HCT116 (cell line): ENCODE results near the gene CDKL5. TPM values are rescaled to one million over a fixed set of nuclear protein-coding genes. Genes with fewer than 3 reads are reported as not detected.

Experiments
- ATAC-seq: fragments of 200-7000 bp; cut with Tn5 transposase; 2 replicates; pipeline ENCODE4 v1.9.1; 2020; ENCODE audit warnings: mild to moderate bottlenecking, moderate library complexity
- BruUV-seq: library from RNA; stranded (reverse); fragments of 400-500 nt; replicated peaks from 2 replicates; lab custom pipeline; 2021; lab: Mats Ljungman, UMichigan
- CTCF ChIA-PET: fragments of 300-600 bp; sonication (Branson Sonifier 250); formaldehyde crosslinking; loops from one replicate; lab custom pipeline; 2021; ENCODE audit warnings: antibody characterized with exemption; lab: Charles Lee
- POLR2A ChIA-PET: fragments of 300-600, 350-600 bp; sonication (Branson Sonifier 250); formaldehyde crosslinking; loops from one replicate; lab custom pipeline; 2021; ENCODE audit warnings: antibody characterized with exemption; lab: Charles Lee
- RAD21 ChIA-PET, 2 experiments: fragments of 300-600 bp; sonication (Branson Sonifier 250); formaldehyde crosslinking; loops; one replicate each; lab custom pipeline; 2023; ENCODE audit warnings: low total read pairs in 2 of 2; ENCODE audit not compliant: uncharacterized antibody in 2 of 2, unreplicated experiment in 2 of 2, low non-redundant PET in 1 of 2; lab: Charles Lee
- DNase-seq: peaks from one replicate; pipeline ENCODE4 v3.0.0-alpha.2; 2010; ENCODE audit warnings: low read depth, low spot score
- H2AFZ ChIP-seq: fragments of 200-600 bp; shearing (Covaris generic), sonication (generic); 2 replicates; pipeline ENCODE4 v1.6.1; 2017; ENCODE audit warnings: low read depth, mixed run types, mixed read lengths, antibody characterized with exemption, low read length; ENCODE audit not compliant: poor library complexity, severe bottlenecking
- H3K27ac ChIP-seq: 2 replicates; pipeline ENCODE4 v1.5.1; 2012; ENCODE audit warnings: low read depth, low read length
- H3K27me3 ChIP-seq: fragments of 200-600 bp; sonication (generic); 2 replicates; pipeline ENCODE4 v1.6.1; 2016; ENCODE audit warnings: mixed run types, low read length, mixed read lengths; ENCODE audit not compliant: insufficient read depth
- H3K36me3 ChIP-seq, 2 experiments: fragments of 200-500 bp in 1 of 2; fragments of 200-600 bp in 1 of 2; sonication (Bioruptor generic) in 1 of 2; sonication (generic) in 1 of 2; 2 replicates each; pipeline versions ENCODE4 v1.5.1 to v1.6.1; 2014 to 2016; ENCODE audit warnings: low read length in 2 of 2, inconsistent platforms in 1 of 2, mixed read lengths in 1 of 2, mixed run types in 1 of 2; ENCODE audit not compliant: insufficient read depth in 2 of 2, control insufficient read depth in 1 of 2
- H3K4me1 ChIP-seq, 2 experiments: fragments of 200-600 bp in 1 of 2; sonication (generic) in 1 of 2; 2 replicates each; pipeline versions ENCODE4 v1.5.1 to v1.6.1; 2012 to 2017; ENCODE audit warnings: low read length in 2 of 2, inconsistent platforms in 1 of 2, mild to moderate bottlenecking in 1 of 2, mixed read lengths in 1 of 2, mixed run types in 1 of 2, moderate library complexity in 1 of 2; ENCODE audit not compliant: insufficient read depth in 2 of 2, control insufficient read depth in 1 of 2
- H3K4me2 ChIP-seq: fragments of 200-600 bp; sonication (generic); 2 replicates; pipeline ENCODE4 v1.6.1; 2017; ENCODE audit warnings: mixed run types, low read length, mixed read lengths
- H3K4me3 ChIP-seq, 2 experiments: fragments of 200-600 bp in 1 of 2; sonication (generic) in 1 of 2; replicated peaks in 1 of 2; 2 replicates each; pipeline ENCODE4 v1.5.1; 2011 to 2016; ENCODE audit warnings: low read length in 2 of 2, control low read depth in 1 of 2, low read depth in 1 of 2, mild to moderate bottlenecking in 1 of 2, mixed read lengths in 1 of 2, mixed run types in 1 of 2
- H3K79me2 ChIP-seq: fragments of 200-600 bp; sonication (generic); 2 replicates; pipeline ENCODE4 v1.6.1; 2017; ENCODE audit warnings: mild to moderate bottlenecking, mixed run types, low read length, moderate library complexity, mixed read lengths; ENCODE audit not compliant: insufficient read depth
- H3K9ac ChIP-seq: fragments of 200-600 bp; sonication (generic); 2 replicates; pipeline ENCODE4 v1.6.1; 2016; ENCODE audit warnings: low read length, mixed read lengths
- H3K9me2 ChIP-seq: fragments of 200-600 bp; sonication (generic), shearing (Covaris generic); 2 replicates; pipeline ENCODE4 v1.6.1; 2017; ENCODE audit warnings: mixed run types, mild to moderate bottlenecking, moderate library complexity; ENCODE audit not compliant: insufficient read depth
- H3K9me3 ChIP-seq, 2 experiments: fragments of 200-500 bp in 1 of 2; fragments of 200-600 bp in 1 of 2; sonication (Bioruptor generic) in 1 of 2; sonication (generic) in 1 of 2; 2 replicates each; pipeline ENCODE4 v1.6.1; 2014 to 2017; ENCODE audit warnings: low read length in 2 of 2, mixed read lengths in 2 of 2, inconsistent platforms in 1 of 2, low read depth in 1 of 2, mild to moderate bottlenecking in 1 of 2, mixed run types in 1 of 2, moderate library complexity in 1 of 2; ENCODE audit not compliant: control insufficient read depth in 1 of 2, insufficient read depth in 1 of 2
- H4K20me1 ChIP-seq: fragments of 200-600 bp; sonication (generic), shearing (Covaris generic); 2 replicates; pipeline ENCODE4 v1.6.1; 2017; ENCODE audit warnings: mixed run types, mild to moderate bottlenecking, moderate library complexity; ENCODE audit not compliant: insufficient read depth
- CEBPB ChIP-seq: IDR thresholded peaks from 2 replicates; pipeline ENCODE4 v1.6.1; 2012; ENCODE audit warnings: low read depth
- EGR1 ChIP-seq: IDR thresholded peaks from 2 replicates; pipeline ENCODE4 v1.6.1; 2012; ENCODE audit warnings: low read depth
- ELF1 ChIP-seq: IDR thresholded peaks from 2 replicates; pipeline ENCODE4 v1.6.1; 2012; ENCODE audit warnings: low read depth, borderline replicate concordance
- EZH2 ChIP-seq: fragments of 200-600 bp; sonication (generic); IDR thresholded peaks from 2 replicates; pipeline ENCODE4 v1.6.1; 2017; ENCODE audit warnings: antibody characterized with exemption, mixed run types
- JUND ChIP-seq: IDR thresholded peaks from 2 replicates; pipeline ENCODE4 v1.6.1; 2012
- RAD21 ChIP-seq: IDR thresholded peaks from 2 replicates; pipeline ENCODE4 v1.6.1; 2012; ENCODE audit warnings: low read depth, mild to moderate bottlenecking
- ZBTB33 ChIP-seq: IDR thresholded peaks from 2 replicates; pipeline ENCODE4 v1.6.1; 2011; ENCODE audit warnings: mild to moderate bottlenecking, low read length, moderate library complexity; ENCODE audit not compliant: insufficient replicate concordance; ENCODE audit errors: extremely low read depth
- ZNF274 ChIP-seq: fragments of 200-500 bp; sonication (Bioruptor generic); IDR thresholded peaks from 2 replicates; pipeline ENCODE4 v1.6.1; 2014; ENCODE audit warnings: mild to moderate bottlenecking, low read depth, low read length, inconsistent platforms
- intact Hi-C: fragments of 100-400 bp; cut with micrococcal nuclease; formaldehyde crosslinking; loops from 2 replicates; pipeline ENCODE4 v1.10.0; 2022
- total RNA-seq: library from RNA; stranded (reverse); gene quantifications from one replicate; pipeline ENCODE4 v1.2.1, GENCODE V29; 2021; ENCODE audit not compliant: unreplicated experiment
- TF ChIP-seq, protein P1 (sequence below): IDR thresholded peaks from 2 replicates; pipeline ENCODE4 v1.6.1; 2012

CDKL5 gene
- total RNA-seq, 1 experiment from 2014 or later, result 2.5 TPM

- Histone ChIP-seq H3K9me2 (no peaks in the 10 kb centered on the region), H3K36me3 (no peaks in the 10 kb centered on the region), H3K9ac (no peak overlapping the region), H3K27ac (no peak overlapping the region), H3K9me3 (no peaks in the 10 kb centered on the region), H2AFZ (no peak overlapping the region), H3K4me2 (no peak overlapping the region), H3K4me1 (no peaks in the 10 kb centered on the region)
- no peak for ATAC-seq
- RAD21 ChIA-PET, result no interaction called here
- no peak for DNase-seq
- POLR2A ChIA-PET, result no interaction called here
- no TSS peak for BruUV-seq
- TF ChIP-seq CEBPB (no peak), ELF1 (no peak), ZNF274 (no peak), JUND (no peak), RAD21 (no peak), EGR1 (no peak), ZBTB33 (no peak), EZH2 (no peak)
- TF ChIP-seq, protein P1, sequence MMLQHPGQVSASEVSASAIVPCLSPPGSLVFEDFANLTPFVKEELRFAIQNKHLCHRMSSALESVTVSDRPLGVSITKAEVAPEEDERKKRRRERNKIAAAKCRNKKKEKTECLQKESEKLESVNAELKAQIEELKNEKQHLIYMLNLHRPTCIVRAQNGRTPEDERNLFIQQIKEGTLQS, result no peak
- TF ChIP-seq, all 23 proteins: peak for 0
- Histone ChIP-seq H3K4me3 (no peak overlapping the region), H3K27me3 (no peaks in the 10 kb centered on the region), H4K20me1 (no peaks in the 10 kb centered on the region), H3K79me2 (no peaks in the 10 kb centered on the region)
- intact Hi-C loops, result no loop called here
- CTCF ChIA-PET, result interaction anchor here (1.7 kb wide), 1 partner anchor 8 kb away, joined by 4 read pairs; no protein-coding TSS in a partner anchor
Measured at GRCh38 chrX:18401848-18402213, 23.6 kb upstream of the CDKL5 start.
